ENCODE data around the gene TMEM238.

The TMEM238 gene

DNA sequence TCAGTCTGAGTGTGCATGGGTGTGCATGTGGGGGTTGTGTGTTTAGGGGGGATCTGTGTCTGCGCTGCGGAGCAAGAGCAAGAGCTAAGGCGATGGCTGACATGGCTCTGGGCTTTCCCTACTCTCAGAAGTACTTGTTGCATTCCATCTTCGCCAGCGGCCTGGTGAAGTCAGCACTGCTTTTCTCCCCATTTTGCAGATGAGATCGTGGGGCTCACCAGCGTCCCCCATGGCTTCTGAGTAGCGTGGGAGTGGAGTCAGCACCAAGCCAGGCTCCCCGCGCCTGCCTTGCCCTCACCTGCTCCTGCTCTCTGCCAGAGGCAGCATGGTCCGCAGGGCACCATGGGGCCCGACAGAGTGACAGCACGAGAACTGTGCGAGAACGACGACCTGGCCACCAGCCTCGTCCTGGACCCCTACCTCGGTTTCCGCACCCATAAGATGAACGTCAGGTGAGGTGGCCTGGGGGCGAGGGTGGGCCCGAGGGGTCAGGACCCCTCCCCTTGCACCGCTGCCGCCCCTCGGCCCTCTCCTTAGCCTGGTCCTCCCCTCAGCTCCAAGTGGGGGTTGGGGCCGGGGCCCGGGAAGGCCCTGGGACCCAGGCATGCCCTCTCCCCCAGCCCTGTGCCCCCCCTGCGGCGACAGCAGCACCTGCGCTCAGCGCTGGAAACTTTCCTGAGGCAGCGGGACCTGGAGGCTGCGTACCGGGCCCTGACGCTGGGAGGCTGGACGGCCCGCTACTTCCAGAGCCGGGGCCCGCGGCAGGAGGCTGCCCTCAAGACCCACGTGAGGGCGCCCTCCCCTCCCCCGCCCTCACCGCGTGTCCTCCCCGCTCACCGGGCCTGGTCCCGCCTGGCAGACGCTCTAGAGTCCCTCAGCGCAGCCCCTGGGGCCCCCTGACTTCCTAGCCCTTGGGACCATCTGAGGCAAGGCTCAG, 42.2 kb downstream of the TMEM238 start:
- no peak for DNase-seq (ENCODE audit: low read depth in 2 of 2)
- no peak for TF ChIP-seq CTCF (IDR thresholded peaks at IDR 0.05; ENCODE audit: low read depth, low read length)
- H3K4me3 ChIP-seq (replicated peaks in 1 of 2; ENCODE audit: low read depth in 2 of 2, low read length in 2 of 2): no peak overlapping the region

DNA sequence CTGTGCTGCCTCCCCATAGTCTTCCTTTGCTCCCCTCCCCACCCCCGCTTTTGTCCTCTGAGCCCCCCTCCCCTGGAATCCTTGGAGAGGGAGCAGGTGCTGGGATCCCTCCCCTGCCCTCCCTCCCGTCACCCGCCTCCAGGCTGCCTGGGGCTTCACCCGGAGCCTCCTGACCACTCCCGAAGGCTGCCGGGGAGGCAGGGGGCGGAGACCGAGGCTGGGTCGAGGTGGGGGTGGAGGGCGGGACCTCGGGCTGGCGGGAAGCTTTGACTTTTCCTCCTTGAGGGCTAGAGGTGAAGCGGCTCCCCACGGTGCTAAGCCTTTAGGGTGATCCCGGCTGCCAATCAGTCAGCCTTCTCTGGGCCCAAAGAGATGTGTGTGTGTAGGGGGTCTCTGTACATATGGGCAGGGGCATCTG, 42.9 kb downstream of the TMEM238 start:
- H3K4me3 ChIP-seq (replicated peaks in 1 of 2; ENCODE audit: low read depth in 2 of 2, low read length in 2 of 2): peak overlapping the region; percentile 70
- peak; percentile 43 to 71 for DNase-seq (ENCODE audit: low read depth in 2 of 2)
- no peak for TF ChIP-seq CTCF (IDR thresholded peaks at IDR 0.05; ENCODE audit: low read depth, low read length)

DNA sequence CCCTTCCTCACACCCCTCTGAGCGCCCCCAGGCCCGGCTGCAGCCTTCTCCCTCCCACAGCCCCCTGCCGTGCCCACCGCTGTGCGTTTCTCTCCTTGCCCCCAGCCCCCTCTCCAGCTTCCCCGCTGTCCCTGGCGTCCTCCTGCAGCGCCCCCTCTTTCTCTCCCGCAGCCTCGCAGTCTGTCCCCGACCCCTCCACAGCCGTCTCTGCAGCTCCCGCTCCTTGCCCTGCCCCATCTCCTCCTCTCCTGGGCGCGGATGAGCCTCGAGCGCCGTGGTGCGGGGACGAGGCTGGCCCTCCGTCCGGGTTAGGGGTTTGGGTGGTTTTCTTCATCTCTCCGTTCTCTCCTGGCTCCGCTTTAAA, 43.3 kb downstream of the TMEM238 start:
- DNase-seq (ENCODE audit: low read depth in 2 of 2): no peak
- TF ChIP-seq CTCF (IDR thresholded peaks at IDR 0.05; ENCODE audit: low read depth, low read length): no peak
- H3K4me3 ChIP-seq (replicated peaks in 1 of 2; ENCODE audit: low read depth in 2 of 2, low read length in 2 of 2): peak overlapping the region; percentile 70

- DNase-seq (ENCODE audit: low read depth in 2 of 2): peak in 1 of 2 donors; percentile 20
- no peak for TF ChIP-seq CTCF (IDR thresholded peaks at IDR 0.05; ENCODE audit: low read depth, low read length)
- H3K4me3 ChIP-seq (replicated peaks in 1 of 2; ENCODE audit: low read depth in 2 of 2, low read length in 2 of 2): peak overlapping the region; percentile 70
Observed at GRCh38 chr19:55339889-55340783, 44.0 kb downstream of the TMEM238 start.

- peak; percentile 37 for TF ChIP-seq CTCF (IDR thresholded peaks at IDR 0.05; ENCODE audit: low read depth, low read length)
- DNase-seq (ENCODE audit: low read depth in 2 of 2): peak; percentile 100
- peak within 1 kb of the TSS; percentile 70 for H3K4me3 ChIP-seq (replicated peaks in 1 of 2; ENCODE audit: low read depth in 2 of 2, low read length in 2 of 2)
Observed at GRCh38 chr19:55339105-55339888, 44.8 kb downstream of the TMEM238 start, which contains the start of gene KMT5C. TSS of gene KMT5C (plus strand) at chr19:55339876. CDS start at chr19:55341937, 2,061 bp downstream.

GRCh38 chr19:55336101-55336500, 48.0 kb downstream of the TMEM238 start:
- H3K4me3 ChIP-seq (replicated peaks in 1 of 2; ENCODE audit: low read depth in 2 of 2, low read length in 2 of 2): no peak overlapping the region
- TF ChIP-seq CTCF (IDR thresholded peaks at IDR 0.05; ENCODE audit: low read depth, low read length): no peak
- DNase-seq (ENCODE audit: low read depth in 2 of 2): peak in 1 of 2 donors; percentile 60

All from cardiac fibroblast (primary cell).